B cell (primary cell): ENCODE data around the gene KAT7. TPM values are rescaled to one million over a fixed set of nuclear protein-coding genes. Genes with fewer than 3 reads are reported as not detected.

Experiments
- ATAC-seq: fragments of 200-7000 bp; cut with Tn5 transposase; one replicate; pipeline ENCODE4 v1.10.0; 2021; ENCODE audit warnings: low read depth, mild to moderate bottlenecking, moderate number of reproducible peaks, moderate library complexity
- CTCF ChIA-PET: fragments of 350-600 bp; sonication (Branson Sonifier 250); formaldehyde crosslinking; loops from one replicate; lab custom pipeline; 2021; ENCODE audit warnings: antibody characterized with exemption, inconsistent platforms; lab: Charles Lee
- POLR2A ChIA-PET: fragments of 350-600 bp; sonication (Branson Sonifier 250); formaldehyde crosslinking; loops from one replicate; lab custom pipeline; 2021; ENCODE audit warnings: antibody characterized with exemption; lab: Charles Lee
- DNase-seq: peaks from one replicate; pipeline ENCODE4 v3.0.0; 2013
- H2AFZ ChIP-seq: 2 replicates; pipeline ENCODE4 v1.6.1; 2012; ENCODE audit warnings: mild to moderate bottlenecking, low read depth, low read length; ENCODE audit not compliant: insufficient read depth, poor library complexity, severe bottlenecking
- H3K27ac ChIP-seq, 2 donors: 1 replicate in 1 of 2; 2 replicates in 1 of 2; pipeline ENCODE4 v1.5.1; 2012 to 2013; ENCODE audit warnings: low read length in 2 of 2, mild to moderate bottlenecking in 2 of 2, moderate library complexity in 1 of 2
- H3K27me3 ChIP-seq, 4 experiments: fragments of 200-600 bp in 1 of 4; sonication (generic) in 1 of 4; replicated peaks in 1 of 4; 1 replicate in 2 of 4; 2 replicates in 2 of 4; pipeline versions ENCODE4 v1.6.1 to v1.7.0; 2013 to 2016; ENCODE audit warnings: low read length in 3 of 4, mild to moderate bottlenecking in 2 of 4, mixed read lengths in 1 of 4, moderate library complexity in 1 of 4; ENCODE audit not compliant: insufficient read depth in 4 of 4, control insufficient read depth in 3 of 4; ENCODE audit errors: control extremely low read depth in 1 of 4
- H3K36me3 ChIP-seq, 2 experiments: replicated peaks in 1 of 2; 1 replicate in 1 of 2; 2 replicates in 1 of 2; pipeline versions ENCODE4 v1.6.1 to v1.7.1; 2013; ENCODE audit warnings: low read length in 1 of 2; ENCODE audit not compliant: insufficient read depth in 2 of 2, control insufficient read depth in 1 of 2; ENCODE audit errors: control extremely low read depth in 1 of 2, extremely low read depth in 1 of 2
- H3K4me1 ChIP-seq, 2 donors: fragments of 200-600 bp in 1 of 2; sonication (generic) in 1 of 2; 1 replicate in 1 of 2; 2 replicates in 1 of 2; pipeline versions ENCODE4 v1.5.1 to v1.6.1; 2013 to 2017; ENCODE audit warnings: low read length in 2 of 2; ENCODE audit not compliant: control insufficient read depth in 2 of 2, insufficient read depth in 2 of 2
- H3K4me2 ChIP-seq: replicated peaks from 2 replicates; pipeline ENCODE3; 2012; ENCODE audit warnings: mild to moderate bottlenecking, low read depth, low read length; ENCODE audit not compliant: poor library complexity, severe bottlenecking
- H3K4me3 ChIP-seq, 5 experiments: fragments of 200-600 bp in 1 of 5; sonication (generic) in 1 of 5; 1 replicate in 3 of 5; 2 replicates in 2 of 5; pipeline versions ENCODE4 v1.5.1 to v1.7.0; 2011 to 2016; ENCODE audit warnings: low read length in 4 of 5, mild to moderate bottlenecking in 4 of 5, low read depth in 2 of 5, control low read depth in 1 of 5, moderate library complexity in 1 of 5; ENCODE audit not compliant: insufficient read depth in 1 of 5; ENCODE audit errors: control extremely low read depth in 1 of 5, extremely low read depth in 1 of 5
- H3K79me2 ChIP-seq: fragments of 200-600 bp; sonication (generic); one replicate; pipeline ENCODE4 v1.6.0; 2016; ENCODE audit warnings: low read length; ENCODE audit not compliant: control insufficient read depth, insufficient read depth
- H3K9ac ChIP-seq: fragments of 200-600 bp; sonication (generic); 2 replicates; pipeline ENCODE4 v1.6.1; 2017; ENCODE audit warnings: mild to moderate bottlenecking, low read length, moderate library complexity
- H3K9me3 ChIP-seq, 3 donors: one replicate each; pipeline versions ENCODE4 v1.6.1 to v1.7.1; 2013; ENCODE audit warnings: low read length in 2 of 3; ENCODE audit not compliant: control insufficient read depth in 2 of 3, insufficient read depth in 1 of 3; ENCODE audit errors: control extremely low read depth in 1 of 3
- H4K20me1 ChIP-seq: 2 replicates; pipeline ENCODE4 v1.6.0; 2012; ENCODE audit warnings: mild to moderate bottlenecking, low read length; ENCODE audit not compliant: insufficient read depth, control insufficient read depth, poor library complexity, severe bottlenecking
- H3K27ac Mint-ChIP-seq: one replicate; pipeline ENCODE4 v1.8.0; 2021; ENCODE audit warnings: mixed read lengths
- H3K27me3 Mint-ChIP-seq: one replicate; pipeline ENCODE4 v1.8.0; 2021; ENCODE audit warnings: mixed read lengths
- H3K4me1 Mint-ChIP-seq: one replicate; pipeline ENCODE4 v1.8.0; 2021; ENCODE audit warnings: mixed read lengths
- H3K4me3 Mint-ChIP-seq: one replicate; pipeline ENCODE4 v1.8.0; 2021; ENCODE audit warnings: mixed read lengths
- H3K9me3 Mint-ChIP-seq: one replicate; pipeline ENCODE4 v1.8.0; 2022; ENCODE audit warnings: mixed read lengths; ENCODE audit not compliant: insufficient read depth
- CTCF ChIP-seq: fragments of 200-600 bp; IDR thresholded peaks from one replicate; pipeline ENCODE4 v1.8.0; 2022; ENCODE audit warnings: antibody characterized with exemption, mild to moderate bottlenecking
- EZH2 ChIP-seq: IDR thresholded peaks from 2 replicates; pipeline ENCODE4 v1.6.1; 2012; ENCODE audit warnings: borderline replicate concordance, low read depth, mild to moderate bottlenecking, moderate library complexity, low read length; ENCODE audit not compliant: insufficient read depth, poor library complexity, severe bottlenecking
- WGBS: methylation state at CpG from one replicate; pipeline ENCODE4 v1.1.5; 2013; ENCODE audit warnings: missing lambda C conversion rate; ENCODE audit not compliant: insufficient coverage; 5-methylcytosine and 5-hydroxymethylcytosine counted together
- intact Hi-C: fragments of 100-400 bp; cut with micrococcal nuclease; formaldehyde crosslinking; loops from one replicate; pipeline ENCODE4 v1.10.0; 2022
- polyA plus RNA-seq: library from polyadenylated mRNA; depleted of rRNA; stranded (reverse); fragments of >200 nt; gene quantifications from 2 replicates; pipeline ENCODE4 v1.2.3, GENCODE V29; 2012
- total RNA-seq, 2 donors: library from RNA; stranded (reverse); fragments of 120-200 nt in 1 of 2; gene quantifications; 1 replicate in 1 of 2; 2 replicates in 1 of 2; pipeline versions ENCODE4 v1.2.3 to v1.2.4, GENCODE V29; 2013 to 2022

Gene KAT7
- total and polyA plus RNA-seq, 2 donors (not counting 1 experiment from before 2014, with no cell fraction given) = 16.7 to 124 TPM

- no peaks in the 10 kb centered on the region for H3K27me3 Mint-ChIP-seq
- Histone ChIP-seq H3K27me3 (no peaks in the 10 kb centered on the region), H3K4me1 (peaks cover 91 to 100% of the 10 kb centered on the region in 2 donors), H3K9me3 (no peaks in the 10 kb centered on the region), H3K79me2 (peaks cover 91% of the 10 kb centered on the region), H2AFZ (no peak overlapping the region), H3K36me3 (peaks cover 0 to under 1% of the 10 kb centered on the region in 2 experiments), H3K9ac (peak overlapping the region; percentile 66), H4K20me1 (no peaks in the 10 kb centered on the region), H3K4me3 (peak overlapping the region in 3 of 5 experiments; percentile 20 to 41 (median 33)), H3K4me2 (peak overlapping the region; percentile 76), H3K27ac (peak overlapping the region; percentile 89 to 98)
- H3K4me3 Mint-ChIP-seq = peak overlapping the region; percentile 87
- ChIA-PET CTCF (interaction anchor here (0.9 to 2.2 kb wide), 5 partner anchors 10 to 410 kb away, joined by 3 to 8 read pairs (median 3); partner anchors contain the start of gene FAM117A), POLR2A (interaction anchor here (0.6 to 4.5 kb wide), 5 partner anchors 12 to 805 kb away, joined by 3 to 55 read pairs (median 5); partner anchors contain the start of genes FAM117A and SLC35B1)
- ATAC-seq (no peak), DNase-seq (no peak)
- intact Hi-C loops = no loop called here
- peak overlapping the region; percentile 100 for H3K27ac Mint-ChIP-seq
- WGBS = 14% methylated on average over 1 of the region's 1 CpG
- H3K9me3 Mint-ChIP-seq = no peaks in the 10 kb centered on the region
- peaks cover 89% of the 10 kb centered on the region for H3K4me1 Mint-ChIP-seq
- TF ChIP-seq EZH2 (no peak), CTCF (no peak)
These were observed 46.3 kb upstream of the KAT7 start for GRCh38 chr17:49742166-49742638.
